GM12873 (cell line): Measurements from ENCODE around the gene ANKRD13A.

ENCODE experiments used
- TF ChIP-seq, protein P1 (sequence below): IDR thresholded peaks from 2 replicates; pipeline ENCODE4 v1.5.1; 2012; ENCODE audit warnings: low read depth, mild to moderate bottlenecking, moderate library complexity, low read length, control low read depth; ENCODE audit not compliant: insufficient read depth; ENCODE audit errors: missing control alignments

Gene ANKRD13A

GRCh38 chr12:109994401-109995175 is 4.6 kb upstream of the ANKRD13A start:
- TF ChIP-seq, protein P1, sequence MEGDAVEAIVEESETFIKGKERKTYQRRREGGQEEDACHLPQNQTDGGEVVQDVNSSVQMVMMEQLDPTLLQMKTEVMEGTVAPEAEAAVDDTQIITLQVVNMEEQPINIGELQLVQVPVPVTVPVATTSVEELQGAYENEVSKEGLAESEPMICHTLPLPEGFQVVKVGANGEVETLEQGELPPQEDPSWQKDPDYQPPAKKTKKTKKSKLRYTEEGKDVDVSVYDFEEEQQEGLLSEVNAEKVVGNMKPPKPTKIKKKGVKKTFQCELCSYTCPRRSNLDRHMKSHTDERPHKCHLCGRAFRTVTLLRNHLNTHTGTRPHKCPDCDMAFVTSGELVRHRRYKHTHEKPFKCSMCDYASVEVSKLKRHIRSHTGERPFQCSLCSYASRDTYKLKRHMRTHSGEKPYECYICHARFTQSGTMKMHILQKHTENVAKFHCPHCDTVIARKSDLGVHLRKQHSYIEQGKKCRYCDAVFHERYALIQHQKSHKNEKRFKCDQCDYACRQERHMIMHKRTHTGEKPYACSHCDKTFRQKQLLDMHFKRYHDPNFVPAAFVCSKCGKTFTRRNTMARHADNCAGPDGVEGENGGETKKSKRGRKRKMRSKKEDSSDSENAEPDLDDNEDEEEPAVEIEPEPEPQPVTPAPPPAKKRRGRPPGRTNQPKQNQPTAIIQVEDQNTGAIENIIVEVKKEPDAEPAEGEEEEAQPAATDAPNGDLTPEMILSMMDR: no peak

DNA sequence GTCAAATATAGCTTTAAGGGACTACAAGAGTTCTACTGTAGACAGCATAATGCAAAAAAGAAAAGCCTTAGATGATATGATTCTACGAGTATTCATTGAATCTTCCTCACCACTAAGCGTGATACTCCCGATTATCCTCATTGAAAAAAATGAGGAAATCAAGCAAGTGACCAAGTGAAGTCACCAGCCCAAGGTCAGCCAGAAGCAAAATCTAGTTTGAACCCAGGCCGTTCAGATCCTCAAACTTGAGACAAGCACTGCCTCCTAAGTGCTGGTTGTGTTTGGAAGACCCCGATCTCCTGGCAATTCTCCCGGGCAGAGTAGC is 3.9 kb upstream of the ANKRD13A start:
- TF ChIP-seq, protein P1: no peak

- TF ChIP-seq, protein P1: no peak
Measured at GRCh38 chr12:109995686-109996482, 3.3 kb upstream of the ANKRD13A start, which contains the start of gene GIT2. TSS of gene GIT2 (minus strand) at chr12:109996368. CDS start at chr12:109996224, 144 bp downstream.

GRCh38 chr12:109996483-109996853 is 2.8 kb upstream of the ANKRD13A start:
- TF ChIP-seq, protein P1: no peak

DNA sequence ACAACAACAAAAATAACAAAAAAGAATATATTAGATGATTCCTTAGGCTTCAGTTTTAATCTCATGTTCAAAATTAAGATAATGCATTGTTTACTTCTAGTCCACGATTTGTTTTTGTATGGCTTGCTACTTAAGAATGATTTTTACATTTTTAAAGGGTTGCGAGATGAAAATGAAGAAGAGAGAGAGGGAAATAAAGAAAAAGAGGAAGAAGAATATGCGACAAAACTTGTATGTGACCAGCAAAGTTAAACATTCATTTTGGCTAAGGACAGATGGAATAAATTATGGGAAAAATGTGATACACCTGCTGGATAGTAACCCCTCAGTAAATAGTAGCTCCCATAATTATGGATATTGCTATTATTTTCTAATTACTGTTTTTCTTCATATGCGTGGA is 1.8 kb upstream of the ANKRD13A start:
- TF ChIP-seq, protein P1: no peak

GRCh38 chr12:109998241-109998903 is 858 bp upstream of the ANKRD13A start:
- TF ChIP-seq, protein P1: no peak

DNA sequence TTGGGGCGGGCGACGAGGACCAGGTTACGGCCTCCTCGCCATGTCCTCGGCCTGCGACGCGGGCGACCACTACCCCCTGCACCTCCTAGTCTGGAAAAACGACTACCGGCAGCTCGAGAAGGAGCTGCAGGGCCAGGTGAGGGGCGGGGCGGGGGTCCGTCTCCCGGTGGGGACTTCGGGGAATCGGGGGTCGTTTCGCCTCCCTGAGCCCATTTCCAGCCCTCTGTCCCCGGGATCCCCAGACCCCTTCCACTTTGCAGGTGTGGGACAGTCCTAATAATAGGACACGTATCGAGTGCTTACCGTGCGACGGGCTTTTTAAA is 380 bp downstream of the ANKRD13A start:
- TF ChIP-seq, protein P1: no peak
